NB4 (cell line): ENCODE results near the gene ZFHX3.
A peak's percentile ranks its signal among the peaks of the same experiment; 100 is the strongest.

Source experiments
- DNase-seq: peaks from one replicate; pipeline ENCODE4 v3.0.0; 2010; ENCODE audit warnings: low read depth
- H3K4me3 ChIP-seq: one replicate; pipeline ENCODE4 v1.5.1; 2011; ENCODE audit warnings: mild to moderate bottlenecking, low read depth, low read length, moderate library complexity
- MAX ChIP-seq: IDR thresholded peaks from 2 replicates; pipeline ENCODE4 v1.6.1; 2011; ENCODE audit warnings: low read depth, low read length
- MYC ChIP-seq: IDR thresholded peaks from 2 replicates; pipeline ENCODE4 v1.6.1; 2011; ENCODE audit warnings: low read depth, low read length
- POLR2A ChIP-seq: IDR thresholded peaks from 2 replicates; pipeline ENCODE4 v1.6.1; 2011; ENCODE audit warnings: mild to moderate bottlenecking; ENCODE audit not compliant: insufficient read length; ENCODE audit errors: extremely low read depth
- TF ChIP-seq, protein P1 (sequence below): IDR thresholded peaks from one replicate; pipeline ENCODE4 v1.5.1; 2012; ENCODE audit warnings: low read depth, low read length

ZFHX3 gene

DNA sequence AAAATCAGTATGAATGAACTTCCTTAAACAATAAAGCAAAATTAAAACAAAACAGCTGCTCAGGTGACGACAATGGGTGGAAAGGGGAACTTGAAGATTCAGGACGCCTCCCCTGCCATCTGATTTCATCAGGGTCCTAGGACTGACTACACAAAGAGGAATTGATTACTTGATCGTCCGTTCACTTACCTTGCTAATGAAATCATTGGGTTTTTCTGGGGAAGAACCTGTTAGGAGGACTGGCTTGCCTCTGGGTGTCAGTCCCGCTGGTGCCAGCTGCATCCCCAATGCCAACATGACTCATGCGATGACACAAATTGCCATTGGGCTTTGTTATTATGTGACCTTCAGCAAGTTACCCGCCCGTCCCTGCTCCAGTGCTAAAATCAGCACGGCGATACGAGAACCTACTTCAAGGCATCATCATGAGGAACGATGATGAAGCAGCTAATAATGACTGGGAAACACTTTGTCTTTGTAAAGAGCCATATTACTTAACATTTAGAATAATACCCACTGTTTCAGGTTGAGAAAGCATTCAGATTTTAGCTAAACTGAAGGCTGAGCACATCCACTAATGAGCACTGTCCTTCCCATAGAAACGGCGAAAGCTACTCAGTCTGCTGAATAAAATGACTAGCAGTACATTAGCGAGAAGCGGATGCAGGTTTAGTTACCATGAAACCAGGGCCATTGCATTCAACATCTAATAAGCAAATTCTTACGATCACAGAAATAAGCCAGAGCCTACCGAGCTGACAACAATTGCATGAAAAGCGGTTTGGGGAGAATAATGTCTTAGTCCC is 139.4 kb downstream of the ZFHX3 start:
- no peak overlapping the region for H3K4me3 ChIP-seq
- peak; percentile 65 for DNase-seq
- TF ChIP-seq MYC, result no peak
- TF ChIP-seq, protein P1, sequence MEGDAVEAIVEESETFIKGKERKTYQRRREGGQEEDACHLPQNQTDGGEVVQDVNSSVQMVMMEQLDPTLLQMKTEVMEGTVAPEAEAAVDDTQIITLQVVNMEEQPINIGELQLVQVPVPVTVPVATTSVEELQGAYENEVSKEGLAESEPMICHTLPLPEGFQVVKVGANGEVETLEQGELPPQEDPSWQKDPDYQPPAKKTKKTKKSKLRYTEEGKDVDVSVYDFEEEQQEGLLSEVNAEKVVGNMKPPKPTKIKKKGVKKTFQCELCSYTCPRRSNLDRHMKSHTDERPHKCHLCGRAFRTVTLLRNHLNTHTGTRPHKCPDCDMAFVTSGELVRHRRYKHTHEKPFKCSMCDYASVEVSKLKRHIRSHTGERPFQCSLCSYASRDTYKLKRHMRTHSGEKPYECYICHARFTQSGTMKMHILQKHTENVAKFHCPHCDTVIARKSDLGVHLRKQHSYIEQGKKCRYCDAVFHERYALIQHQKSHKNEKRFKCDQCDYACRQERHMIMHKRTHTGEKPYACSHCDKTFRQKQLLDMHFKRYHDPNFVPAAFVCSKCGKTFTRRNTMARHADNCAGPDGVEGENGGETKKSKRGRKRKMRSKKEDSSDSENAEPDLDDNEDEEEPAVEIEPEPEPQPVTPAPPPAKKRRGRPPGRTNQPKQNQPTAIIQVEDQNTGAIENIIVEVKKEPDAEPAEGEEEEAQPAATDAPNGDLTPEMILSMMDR, result no peak
- TF ChIP-seq POLR2A, result no peak
- no peak for TF ChIP-seq MAX

DNA sequence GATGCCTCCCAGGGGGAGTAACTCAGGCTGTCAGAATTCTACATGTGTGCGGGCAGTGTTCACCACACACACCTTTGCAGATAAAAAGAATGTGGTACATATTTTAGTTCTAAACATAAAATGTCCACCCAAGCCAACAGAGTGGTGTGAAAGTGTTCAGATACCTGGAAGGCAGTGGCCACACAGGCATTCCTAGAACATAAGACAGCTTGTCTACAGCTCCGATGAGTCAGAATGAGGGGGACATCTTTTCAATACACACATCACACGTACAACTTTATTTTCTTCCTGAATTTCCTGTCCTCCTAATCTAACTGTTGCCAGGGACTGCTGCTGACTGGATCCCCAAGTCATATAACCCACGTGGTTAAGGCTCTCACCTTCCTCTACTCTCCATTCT is 142.3 kb downstream of the ZFHX3 start:
- DNase-seq, result no peak
- H3K4me3 ChIP-seq, result no peak overlapping the region
- TF ChIP-seq, protein P1, result no peak
- TF ChIP-seq MAX (no peak), MYC (no peak), POLR2A (no peak)

- no peak for TF ChIP-seq MYC
- TF ChIP-seq, protein P1, result no peak
- no peak for TF ChIP-seq POLR2A
- TF ChIP-seq MAX, result no peak
- no peak for DNase-seq
- no peak overlapping the region for H3K4me3 ChIP-seq
Measured at GRCh38 chr16:72903176-72903575, 144.8 kb downstream of the ZFHX3 start.

- no peak overlapping the region for H3K4me3 ChIP-seq
- no peak for DNase-seq
- TF ChIP-seq MYC (no peak), MAX (no peak), POLR2A (no peak)
- TF ChIP-seq, protein P1, result no peak
Measured at GRCh38 chr16:72902206-72902605, 145.7 kb downstream of the ZFHX3 start.

- TF ChIP-seq, protein P1, result no peak
- TF ChIP-seq POLR2A, result no peak
- TF ChIP-seq MYC, result no peak
- TF ChIP-seq MAX, result no peak
- DNase-seq, result no peak
- H3K4me3 ChIP-seq, result no peak overlapping the region
Measured at GRCh38 chr16:72901000-72901627, 146.8 kb downstream of the ZFHX3 start.
